Hepatocyte (in vitro differentiated cells): ENCODE data around the gene ABCB11. TPM values are rescaled to one million over a fixed set of nuclear protein-coding genes. Genes with fewer than 3 reads are reported as not detected.
"Not testable (repeated sequence)": the region's sequence is repeated elsewhere in the genome, so short reads cannot be mapped to it uniquely, and the experiment has no call there.

Source experiments
- DNase-seq: peaks from one replicate; pipeline ENCODE4 v3.0.0-alpha.2; 2016; ENCODE audit warnings: low spot score
- H2AFZ ChIP-seq: fragments of 200-600 bp; sonication (generic); 2 replicates; pipeline ENCODE4 v1.6.0; 2016; ENCODE audit warnings: antibody characterized with exemption, mild to moderate bottlenecking
- H3K27ac ChIP-seq: fragments of 200-600 bp; sonication (generic); 2 replicates; pipeline ENCODE4 v1.5.1; 2016; ENCODE audit warnings: mild to moderate bottlenecking
- H3K27me3 ChIP-seq: fragments of 200-600 bp; sonication (generic); 2 replicates; pipeline ENCODE4 v1.6.1; 2016
- H3K36me3 ChIP-seq: fragments of 200-600 bp; sonication (generic); replicated peaks from 2 replicates; pipeline ENCODE4 v1.5.1; 2016; ENCODE audit warnings: low read depth; ENCODE audit not compliant: insufficient read depth
- H3K4me1 ChIP-seq: fragments of 200-600 bp; sonication (generic); 2 replicates; pipeline ENCODE4 v1.5.1; 2016; ENCODE audit warnings: mild to moderate bottlenecking, moderate library complexity; ENCODE audit not compliant: insufficient read depth
- H3K4me2 ChIP-seq: fragments of 200-600 bp; sonication (generic); 2 replicates; pipeline ENCODE4 v1.6.0; 2016
- H3K4me3 ChIP-seq: fragments of 200-600 bp; sonication (generic); 2 replicates; pipeline ENCODE4 v1.5.1; 2016; ENCODE audit warnings: mild to moderate bottlenecking
- H3K79me2 ChIP-seq: fragments of 200-600 bp; sonication (generic); 2 replicates; pipeline ENCODE4 v1.6.0; 2017; ENCODE audit warnings: mild to moderate bottlenecking
- H3K9me2 ChIP-seq: fragments of 200-600 bp; sonication (generic); replicated peaks from 2 replicates; pipeline ENCODE4 v1.6.0; 2017; ENCODE audit warnings: mild to moderate bottlenecking; ENCODE audit not compliant: insufficient read depth
- H3K9me3 ChIP-seq: fragments of 200-600 bp; sonication (generic); 2 replicates; pipeline ENCODE4 v1.5.1; 2016; ENCODE audit warnings: low read depth, mild to moderate bottlenecking
- H4K20me1 ChIP-seq: fragments of 200-600 bp; sonication (generic); 2 replicates; pipeline ENCODE4 v1.6.0; 2016; ENCODE audit warnings: mild to moderate bottlenecking; ENCODE audit not compliant: insufficient read depth, poor library complexity, severe bottlenecking
- CTCF ChIP-seq: fragments of 200-600 bp; sonication (generic); IDR thresholded peaks from 2 replicates; pipeline ENCODE4 v1.5.1; 2016; ENCODE audit warnings: antibody characterized with exemption, mild to moderate bottlenecking; ENCODE audit not compliant: poor library complexity
- EZH2 ChIP-seq: fragments of 200-600 bp; sonication (generic); IDR thresholded peaks from 2 replicates; pipeline ENCODE4 v1.6.1; 2016; ENCODE audit warnings: antibody characterized with exemption, mild to moderate bottlenecking, borderline replicate concordance
- EZH2phosphoT487 ChIP-seq: fragments of 200-600 bp; sonication (generic); IDR thresholded peaks from one replicate; pipeline ENCODE4 v1.6.1; 2018; ENCODE audit warnings: antibody characterized with exemption, mild to moderate bottlenecking, low read depth, moderate library complexity; ENCODE audit not compliant: unreplicated experiment, severe bottlenecking
- WGBS: methylation state at CpG from one replicate; pipeline ENCODE4 v1.1.6; 2016; ENCODE audit warnings: low lambda C conversion rate; ENCODE audit errors: missing lambda C conversion rate; 5-methylcytosine and 5-hydroxymethylcytosine counted together
- polyA plus RNA-seq: library from polyadenylated mRNA; unstranded; fragments of >200 nt; fragmentation: Nextera tagmentation; extraction: Ambion mirVana; gene quantifications from 2 replicates; pipeline ENCODE4 v1.2.1, GENCODE V29; 2016
- total RNA-seq: library from RNA; depleted of rRNA; stranded (reverse); fragments of >200 nt; gene quantifications from 2 replicates; pipeline ENCODE4 v1.2.3, GENCODE V29; 2014

ABCB11 gene
- total and polyA plus RNA-seq, 2 experiments from 2014 or later, result 2.0 to 9.2 TPM

- peak overlapping the region; percentile 35 for H3K4me2 ChIP-seq
Observed at GRCh38 chr2:169012812-169013627, 18.1 kb downstream of the ABCB11 start.

GRCh38 chr2:169012191-169012792, 18.8 kb downstream of the ABCB11 start:
- H3K27ac ChIP-seq, result peak overlapping the region; percentile 86
- not testable (repeated sequence) for H3K9me3 ChIP-seq, H3K36me3 ChIP-seq, H3K79me2 ChIP-seq, H4K20me1 ChIP-seq, H3K9me2 ChIP-seq, H3K27me3 ChIP-seq, H2AFZ ChIP-seq, H3K4me3 ChIP-seq
- peak overlapping the region; percentile 35 for H3K4me2 ChIP-seq
- 33% methylated on average over 5 of the region's 5 CpGs for WGBS
- DNase-seq, result peak; percentile 79
- peaks cover 21% of the 10 kb centered on the region for H3K4me1 ChIP-seq

More at GRCh38 chr2:169012812-169013627, 18.1 kb downstream of the ABCB11 start:
- H3K27me3 ChIP-seq, result no peaks in the 10 kb centered on the region
- H3K9me2 ChIP-seq, result no peaks in the 10 kb centered on the region
- peaks cover 21% of the 10 kb centered on the region for H3K4me1 ChIP-seq
- WGBS, result 82% methylated on average over 6 of the region's 6 CpGs
- H3K27ac ChIP-seq, result peak overlapping the region; percentile 86
- no peaks in the 10 kb centered on the region for H3K79me2 ChIP-seq
- no peak for DNase-seq
- H3K4me3 ChIP-seq, result no peak overlapping the region
- TF ChIP-seq EZH2 (no peak), CTCF (no peak), EZH2phosphoT487 (no peak)
- no peaks in the 10 kb centered on the region for H3K9me3 ChIP-seq
- no peaks in the 10 kb centered on the region for H4K20me1 ChIP-seq
- H2AFZ ChIP-seq, result no peak overlapping the region
- no peaks in the 10 kb centered on the region for H3K36me3 ChIP-seq

GRCh38 chr2:169011698-169012097, 19.4 kb downstream of the ABCB11 start:
- peak overlapping the region; percentile 81 for H3K27ac ChIP-seq
- H3K4me2 ChIP-seq, result no peak overlapping the region
- H3K27me3 ChIP-seq, result no peaks in the 10 kb centered on the region
- H3K79me2 ChIP-seq, result no peaks in the 10 kb centered on the region
- no peak overlapping the region for H2AFZ ChIP-seq
- H3K9me3 ChIP-seq, result no peaks in the 10 kb centered on the region
- no peaks in the 10 kb centered on the region for H3K36me3 ChIP-seq
- no peak overlapping the region for H3K4me3 ChIP-seq
- WGBS, result 90% methylated on average over 2 of the region's 2 CpGs
- no peaks in the 10 kb centered on the region for H4K20me1 ChIP-seq
- H3K4me1 ChIP-seq, result peaks cover 21% of the 10 kb centered on the region
- H3K9me2 ChIP-seq, result no peaks in the 10 kb centered on the region
- DNase-seq, result no peak
- TF ChIP-seq EZH2, result no peak
- TF ChIP-seq EZH2phosphoT487, result no peak
- TF ChIP-seq CTCF, result no peak
